OCI-LY7 (cell line): ENCODE results near the gene VKORC1. TPM values are rescaled to one million over a fixed set of nuclear protein-coding genes. Genes with fewer than 3 reads are reported as not detected.

Source experiments
- BruUV-seq: library from RNA; stranded (reverse); fragments of 400-500 nt; replicated peaks from 2 replicates; lab custom pipeline; 2021; lab: Mats Ljungman, UMichigan
- CTCF ChIA-PET: fragments of 300-600 bp; sonication (Branson Sonifier 250); formaldehyde crosslinking; loops from one replicate; lab custom pipeline; 2022; ENCODE audit warnings: antibody characterized with exemption; ENCODE audit not compliant: unreplicated experiment; lab: Charles Lee
- POLR2A ChIA-PET: fragments of 300-600 bp; sonication (Branson Sonifier 250); formaldehyde crosslinking; loops from one replicate; lab custom pipeline; 2022; ENCODE audit warnings: antibody characterized with exemption; lab: Charles Lee
- DNase-seq: peaks from one replicate; pipeline ENCODE4 v3.0.0-alpha.2; 2015; ENCODE audit warnings: low spot score
- H2AFZ ChIP-seq: fragments of 200-600 bp; sonication (generic), shearing (Covaris generic); 2 replicates; pipeline ENCODE4 v1.6.1; 2014; ENCODE audit warnings: mild to moderate bottlenecking, antibody characterized with exemption, low read length, moderate library complexity
- H3K27ac ChIP-seq: fragments of 200-600 bp; sonication (generic); 2 replicates; pipeline ENCODE4 v1.5.1; 2014; ENCODE audit warnings: mixed run types, low read depth, mild to moderate bottlenecking, moderate library complexity, low read length, inconsistent platforms; ENCODE audit not compliant: poor library complexity, severe bottlenecking
- H3K36me3 ChIP-seq: fragments of 200-600 bp; sonication (generic); 2 replicates; pipeline ENCODE4 v1.6.1; 2014; ENCODE audit warnings: mild to moderate bottlenecking, antibody characterized with exemption, low read length, moderate library complexity, mixed read lengths; ENCODE audit not compliant: insufficient read depth
- H3K4me1 ChIP-seq: fragments of 200-600 bp; sonication (generic); 2 replicates; pipeline ENCODE4 v1.5.1; 2014; ENCODE audit warnings: mild to moderate bottlenecking, low read length; ENCODE audit not compliant: insufficient read depth, poor library complexity, severe bottlenecking
- H3K4me2 ChIP-seq: fragments of 200-600 bp; sonication (generic); 2 replicates; pipeline ENCODE4 v1.6.1; 2014; ENCODE audit warnings: mild to moderate bottlenecking, low read length
- H3K4me3 ChIP-seq: fragments of 200-600 bp; sonication (generic); 2 replicates; pipeline ENCODE4 v1.5.1; 2014; ENCODE audit warnings: mild to moderate bottlenecking, low read depth, low read length; ENCODE audit not compliant: poor library complexity, severe bottlenecking
- H3K79me2 ChIP-seq: fragments of 200-600 bp; sonication (generic); 2 replicates; pipeline ENCODE4 v1.6.1; 2016; ENCODE audit warnings: low read depth, mild to moderate bottlenecking, low read length, moderate library complexity, mixed read lengths; ENCODE audit not compliant: insufficient read depth
- H3K9me2 ChIP-seq: fragments of 200-600 bp; sonication (generic); 2 replicates; pipeline ENCODE4 v1.6.1; 2016; ENCODE audit warnings: mild to moderate bottlenecking, low read length, mixed read lengths; ENCODE audit not compliant: insufficient read depth
- H3K9me3 ChIP-seq: fragments of 200-600 bp; sonication (generic); 2 replicates; pipeline ENCODE4 v1.6.1; 2014; ENCODE audit warnings: mild to moderate bottlenecking, mixed run types, low read length, mixed read lengths
- H4K20me1 ChIP-seq: fragments of 200-600 bp; sonication (generic); 2 replicates; pipeline ENCODE4 v1.6.1; 2014; ENCODE audit warnings: mild to moderate bottlenecking, antibody characterized with exemption, low read length, moderate library complexity, mixed read lengths; ENCODE audit not compliant: insufficient read depth
- CTCF ChIP-seq: fragments of 200-600 bp; sonication (generic); conservative IDR thresholded peaks from 2 replicates; pipeline ENCODE4 v1.5.1; 2014; ENCODE audit warnings: mild to moderate bottlenecking, antibody characterized with exemption, low read length, moderate library complexity, mixed read lengths
- EZH2phosphoT487 ChIP-seq: fragments of 200-600 bp; sonication (generic); IDR thresholded peaks from 2 replicates; pipeline ENCODE4 v1.6.1; 2018; ENCODE audit warnings: low read depth, borderline replicate concordance, mild to moderate bottlenecking, mixed run types, antibody characterized with exemption, low read length, moderate library complexity, mixed read lengths
- intact Hi-C: fragments of 100-400 bp; cut with micrococcal nuclease; formaldehyde crosslinking; loops from one replicate; pipeline ENCODE4 v1.10.0; 2022; ENCODE audit not compliant: unreplicated experiment
- total RNA-seq, 2 experiments: library from RNA; depleted of rRNA in 1 of 2; stranded (reverse); fragments of >200 nt in 1 of 2; shearing (Covaris generic) in 1 of 2; gene quantifications; 2 replicates each; pipeline ENCODE4 v1.2.3, GENCODE V29; 2014 to 2022

Gene VKORC1
- total RNA-seq, 2 experiments from 2014 or later: 69.3 to 70.2 TPM

- ChIA-PET CTCF (no interaction called here), POLR2A (interaction anchor here (0.6 to 1.6 kb wide), 9 partner anchors 9 to 159 kb away, joined by 3 to 7 read pairs (median 4); partner anchors contain the start of genes KAT8, ZNF646 and ZNF668)
- intact Hi-C loops: no loop called here
- no peak for DNase-seq
- Histone ChIP-seq H3K9me2 (no peaks in the 10 kb centered on the region), H3K4me1 (peaks cover 18% of the 10 kb centered on the region), H3K79me2 (peaks cover 23% of the 10 kb centered on the region), H4K20me1 (peaks cover 5% of the 10 kb centered on the region; the same call in 1 of the 2 replicates), H3K27ac (no peak overlapping the region), H3K4me2 (no peak overlapping the region), H3K36me3 (peaks cover 36% of the 10 kb centered on the region), H2AFZ (no peak overlapping the region), H3K9me3 (no peaks in the 10 kb centered on the region), H3K4me3 (no peak overlapping the region)
- TF ChIP-seq CTCF: no peak
- no peak for TF ChIP-seq EZH2phosphoT487
- BruUV-seq: no TSS peak
Measured at GRCh38 chr16:31092330-31092729, 2.3 kb downstream of the VKORC1 start.

GRCh38 chr16:31090540-31090939, 4.1 kb downstream of the VKORC1 start:
- ChIA-PET POLR2A (no interaction called here), CTCF (no interaction called here)
- intact Hi-C loops: no loop called here

More at GRCh38 chr16:31090540-31090939, 4.1 kb downstream of the VKORC1 start:
- Histone ChIP-seq H3K4me2 (no peak overlapping the region), H3K36me3 (peaks cover 45% of the 10 kb centered on the region), H2AFZ (no peak overlapping the region), H3K27ac (no peak overlapping the region), H3K4me1 (peaks cover 15% of the 10 kb centered on the region), H3K4me3 (no peak overlapping the region), H3K9me2 (no peaks in the 10 kb centered on the region), H3K79me2 (peaks cover 23% of the 10 kb centered on the region), H3K9me3 (no peaks in the 10 kb centered on the region), H4K20me1 (peaks cover 5% of the 10 kb centered on the region; the same call in 1 of the 2 replicates)
- no TSS peak for BruUV-seq
- TF ChIP-seq CTCF (no peak), EZH2phosphoT487 (no peak)
- no peak for DNase-seq
